Epithelial cell of proximal tubule (primary cell): Measurements from ENCODE around the gene OTOL1. TPM values are rescaled to one million over a fixed set of nuclear protein-coding genes. Genes with fewer than 3 reads are reported as not detected.

Experiments used
- DNase-seq: peaks from one replicate; pipeline ENCODE4 v3.0.0-alpha.2; 2011; ENCODE audit warnings: low read depth
- H3K4me3 ChIP-seq: 2 replicates; pipeline ENCODE4 v1.5.1; 2011; ENCODE audit warnings: low read depth, mild to moderate bottlenecking, low read length
- CTCF ChIP-seq: conservative IDR thresholded peaks from 2 replicates; pipeline ENCODE4 v1.5.1; 2012; ENCODE audit warnings: low read depth, mild to moderate bottlenecking, low read length
- total RNA-seq: library from RNA; depleted of rRNA; stranded (reverse); fragments of >200 nt; gene quantifications from 2 replicates; pipeline ENCODE4 v1.2.3, GENCODE V29; 2015

Gene OTOL1
- not detected in 2 replicates for total RNA-seq

DNA sequence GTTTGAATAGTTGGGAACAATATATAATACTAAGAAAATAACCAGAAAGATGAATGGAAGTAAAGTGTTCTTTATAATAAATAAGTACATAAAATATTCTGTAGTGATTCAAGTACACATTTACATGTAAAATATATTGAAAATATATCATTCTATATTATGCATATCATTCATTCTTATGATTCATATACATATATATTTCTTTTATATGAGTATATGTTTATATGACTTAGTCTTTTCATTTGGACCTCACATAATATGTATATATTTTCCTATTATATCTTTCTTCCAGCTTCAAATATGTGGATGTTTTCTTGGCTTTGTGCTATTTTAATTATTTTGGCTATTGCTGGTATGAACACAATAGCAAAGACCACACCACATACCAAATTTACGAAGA lies at the start of gene OTOL1:
OTOL1 (plus strand) TSS at position 301 of the 400 bp plus-strand sequence; CDS start at position 301, 0 bp downstream.
- no peak within 1 kb of the TSS for H3K4me3 ChIP-seq
- DNase-seq, result no peak
- no peak for TF ChIP-seq CTCF

DNA sequence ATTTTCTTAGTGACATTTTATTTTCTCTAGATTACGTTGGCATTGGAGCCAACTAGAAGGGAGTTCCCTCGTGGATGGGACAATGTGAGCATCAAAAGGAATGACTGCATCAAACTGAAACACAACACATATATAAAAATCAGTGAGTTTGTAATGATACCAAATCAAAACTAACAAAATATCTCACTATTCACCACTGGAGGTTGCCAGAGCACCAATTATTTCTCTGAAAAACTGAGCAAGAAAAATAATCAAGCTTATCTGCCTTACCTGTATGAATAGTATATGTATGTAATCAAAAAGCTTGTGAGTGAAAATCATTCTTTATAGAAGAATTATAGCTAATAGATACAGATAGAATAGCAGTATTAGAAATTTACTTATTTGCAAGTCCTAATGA lies 46.8 kb upstream of the OTOL1 start:
- no peak for TF ChIP-seq CTCF
- H3K4me3 ChIP-seq, result no peak overlapping the region
- no peak for DNase-seq

DNA sequence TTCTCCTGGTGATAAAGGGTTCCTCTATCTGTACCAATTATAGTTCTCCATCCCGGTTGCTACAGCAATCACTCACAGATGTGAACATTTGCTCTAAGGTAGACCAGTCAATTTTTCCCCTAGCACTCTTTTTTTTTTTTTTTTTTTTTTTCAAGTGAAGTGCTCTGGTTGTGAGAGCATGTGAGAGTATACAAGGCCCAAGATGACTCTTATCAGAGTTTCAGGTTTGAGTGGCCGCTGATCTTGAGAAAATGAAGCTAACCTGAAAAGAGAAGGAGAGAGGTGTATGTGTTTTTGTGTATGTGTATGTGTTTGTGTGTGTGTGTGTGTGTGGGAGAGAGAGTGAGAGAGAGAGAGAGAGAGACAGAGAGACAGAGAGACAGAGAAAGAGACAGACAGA lies 44.4 kb upstream of the OTOL1 start:
- no peak for DNase-seq
- H3K4me3 ChIP-seq, result no peak overlapping the region
- TF ChIP-seq CTCF, result no peak

- no peak overlapping the region for H3K4me3 ChIP-seq
- DNase-seq, result no peak
- no peak for TF ChIP-seq CTCF
Measured at GRCh38 chr3:161454615-161455014, 42.0 kb upstream of the OTOL1 start.

- H3K4me3 ChIP-seq, result no peak overlapping the region
- no peak for TF ChIP-seq CTCF
- DNase-seq, result no peak
Measured at GRCh38 chr3:161455962-161456361, 40.6 kb upstream of the OTOL1 start.

DNA sequence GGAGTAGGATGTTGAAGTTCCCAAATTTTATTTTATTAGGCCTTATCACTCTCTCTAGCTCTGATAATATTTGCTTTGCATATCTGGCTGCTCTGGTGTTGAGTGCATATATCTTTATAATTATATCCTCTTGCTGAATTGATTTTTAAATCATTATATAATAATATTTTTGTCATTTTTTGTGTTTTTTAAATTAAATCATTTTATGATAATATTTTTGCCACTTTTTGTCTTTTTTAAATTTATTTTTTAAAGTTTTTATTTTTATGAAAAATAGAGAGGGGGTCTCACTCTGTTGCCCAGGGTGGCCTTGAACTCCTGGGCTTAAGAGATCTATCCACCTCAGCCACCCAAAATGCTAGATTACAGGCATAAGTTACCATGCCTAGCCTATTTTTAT lies 34.5 kb upstream of the OTOL1 start:
- no peak overlapping the region for H3K4me3 ChIP-seq
- DNase-seq, result no peak
- no peak for TF ChIP-seq CTCF

- no peak for DNase-seq
- TF ChIP-seq CTCF, result no peak
- no peak overlapping the region for H3K4me3 ChIP-seq
Measured at GRCh38 chr3:161471211-161471610, 25.4 kb upstream of the OTOL1 start.
